ENCODE measurements around the gene CAPN15. TPM values are rescaled to one million over a fixed set of nuclear protein-coding genes. Genes with fewer than 3 reads are reported as not detected.

CAPN15 gene
- total RNA-seq, 1 donor from 2014 or later = 38.7 TPM

DNA sequence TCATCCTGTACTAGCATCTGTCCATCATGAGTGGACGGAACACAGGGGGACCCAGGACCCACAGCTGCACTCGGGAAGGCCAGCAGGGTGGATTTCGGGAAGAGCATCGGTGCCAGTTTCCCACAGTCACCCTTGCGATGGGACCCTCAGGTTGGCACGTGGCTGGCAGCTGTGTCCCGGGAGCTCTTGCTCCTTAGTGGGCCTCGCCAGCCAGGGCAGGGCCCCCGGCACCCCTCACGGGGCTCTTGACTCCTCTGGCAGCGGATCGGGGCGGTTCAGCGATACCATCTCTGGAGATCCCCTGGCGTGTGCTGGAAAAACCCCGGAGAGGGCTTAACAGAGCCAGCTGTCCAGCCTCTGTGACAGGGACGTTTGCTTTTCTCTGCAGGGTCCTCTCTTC lies 9.2 kb downstream of the CAPN15 start:
- peaks cover 94% of the 10 kb centered on the region for H4K20me1 ChIP-seq (ENCODE audit: insufficient read depth, low read length)
- no peak overlapping the region for H3K4me2 ChIP-seq (ENCODE audit: low read length)
- TF ChIP-seq, protein P1, sequence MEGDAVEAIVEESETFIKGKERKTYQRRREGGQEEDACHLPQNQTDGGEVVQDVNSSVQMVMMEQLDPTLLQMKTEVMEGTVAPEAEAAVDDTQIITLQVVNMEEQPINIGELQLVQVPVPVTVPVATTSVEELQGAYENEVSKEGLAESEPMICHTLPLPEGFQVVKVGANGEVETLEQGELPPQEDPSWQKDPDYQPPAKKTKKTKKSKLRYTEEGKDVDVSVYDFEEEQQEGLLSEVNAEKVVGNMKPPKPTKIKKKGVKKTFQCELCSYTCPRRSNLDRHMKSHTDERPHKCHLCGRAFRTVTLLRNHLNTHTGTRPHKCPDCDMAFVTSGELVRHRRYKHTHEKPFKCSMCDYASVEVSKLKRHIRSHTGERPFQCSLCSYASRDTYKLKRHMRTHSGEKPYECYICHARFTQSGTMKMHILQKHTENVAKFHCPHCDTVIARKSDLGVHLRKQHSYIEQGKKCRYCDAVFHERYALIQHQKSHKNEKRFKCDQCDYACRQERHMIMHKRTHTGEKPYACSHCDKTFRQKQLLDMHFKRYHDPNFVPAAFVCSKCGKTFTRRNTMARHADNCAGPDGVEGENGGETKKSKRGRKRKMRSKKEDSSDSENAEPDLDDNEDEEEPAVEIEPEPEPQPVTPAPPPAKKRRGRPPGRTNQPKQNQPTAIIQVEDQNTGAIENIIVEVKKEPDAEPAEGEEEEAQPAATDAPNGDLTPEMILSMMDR (IDR thresholded peaks at IDR 0.05; ENCODE audit: insufficient read depth, low read depth, low read length) = no peak
- TF ChIP-seq EZH2 (IDR thresholded peaks at IDR 0.05; ENCODE audit: insufficient read depth, low read length) = no peak
- H3K27me3 Mint-ChIP-seq (ENCODE audit: low read depth, unreplicated experiment) = no peaks in the 10 kb centered on the region
- no peak overlapping the region for H3K4me3 Mint-ChIP-seq (ENCODE audit: unreplicated experiment)
- H2AFZ ChIP-seq (ENCODE audit: low read depth, low read length) = no peak overlapping the region
- no peaks in the 10 kb centered on the region for H3K36me3 ChIP-seq (ENCODE audit: insufficient read depth, low read length)
- H3K27me3 ChIP-seq (ENCODE audit: insufficient read depth, low read length) = no peaks in the 10 kb centered on the region
- DNase-seq (ENCODE audit: low read depth) = no peak
- no peak overlapping the region for H3K27ac ChIP-seq (ENCODE audit: low read depth, low read length)
- H3K9me3 Mint-ChIP-seq (ENCODE audit: unreplicated experiment) = no peaks in the 10 kb centered on the region
- no peak overlapping the region for H3K9ac ChIP-seq (ENCODE audit: low read length)
- H3K4me1 Mint-ChIP-seq (ENCODE audit: low read depth, unreplicated experiment) = no peaks in the 10 kb centered on the region
- H3K4me3 ChIP-seq (ENCODE audit: insufficient read depth, low read depth, low read length) = no peak overlapping the region
- H3K4me1 ChIP-seq (ENCODE audit: insufficient read depth, low read length) = peaks cover 29% of the 10 kb centered on the region
- no peaks in the 10 kb centered on the region for H3K36me3 Mint-ChIP-seq (ENCODE audit: low read depth, unreplicated experiment)
- H3K79me2 ChIP-seq (ENCODE audit: insufficient read depth, low read length) = peaks cover 97% of the 10 kb centered on the region
- no peak for FAIRE-seq
- no peak overlapping the region for H3K27ac Mint-ChIP-seq (ENCODE audit: unreplicated experiment)
- H3K9me3 ChIP-seq (ENCODE audit: insufficient read depth, low read depth, low read length) = no peaks in the 10 kb centered on the region

GRCh38 chr16:537415-538335 lies 10.2 kb downstream of the CAPN15 start:
- no peaks in the 10 kb centered on the region for H3K27me3 ChIP-seq (ENCODE audit: insufficient read depth, low read length)
- H3K9me3 Mint-ChIP-seq (ENCODE audit: unreplicated experiment) = no peaks in the 10 kb centered on the region
- no peak overlapping the region for H3K4me2 ChIP-seq (ENCODE audit: low read length)
- DNase-seq (ENCODE audit: low read depth) (no peak), FAIRE-seq (no peak)
- H3K4me1 ChIP-seq (ENCODE audit: insufficient read depth, low read length) = peaks cover 29% of the 10 kb centered on the region
- no peak overlapping the region for H3K4me3 Mint-ChIP-seq (ENCODE audit: unreplicated experiment)
- no peaks in the 10 kb centered on the region for H3K4me1 Mint-ChIP-seq (ENCODE audit: low read depth, unreplicated experiment)
- peaks cover 97% of the 10 kb centered on the region for H4K20me1 ChIP-seq (ENCODE audit: insufficient read depth, low read length)
- H3K9ac ChIP-seq (ENCODE audit: low read length) = no peak overlapping the region
- no peak overlapping the region for H3K4me3 ChIP-seq (ENCODE audit: insufficient read depth, low read depth, low read length)
- H2AFZ ChIP-seq (ENCODE audit: low read depth, low read length) = no peak overlapping the region
- no peaks in the 10 kb centered on the region for H3K36me3 Mint-ChIP-seq (ENCODE audit: low read depth, unreplicated experiment)
- H3K9me3 ChIP-seq (ENCODE audit: insufficient read depth, low read depth, low read length) = no peaks in the 10 kb centered on the region
- no peaks in the 10 kb centered on the region for H3K36me3 ChIP-seq (ENCODE audit: insufficient read depth, low read length)
- TF ChIP-seq, protein P1 (IDR thresholded peaks at IDR 0.05; ENCODE audit: insufficient read depth, low read depth, low read length) = no peak
- TF ChIP-seq EZH2 (IDR thresholded peaks at IDR 0.05; ENCODE audit: insufficient read depth, low read length) = no peak
- no peak overlapping the region for H3K27ac Mint-ChIP-seq (ENCODE audit: unreplicated experiment)
- peaks cover 98% of the 10 kb centered on the region for H3K79me2 ChIP-seq (ENCODE audit: insufficient read depth, low read length)
- H3K27ac ChIP-seq (ENCODE audit: low read depth, low read length) = no peak overlapping the region
- H3K27me3 Mint-ChIP-seq (ENCODE audit: low read depth, unreplicated experiment) = no peaks in the 10 kb centered on the region
